ENCODE measurements around the gene TRERF1. TPM values are rescaled to one million over a fixed set of nuclear protein-coding genes. Genes with fewer than 3 reads are reported as not detected.

Gene TRERF1
- total RNA-seq, 5 donors from 2014 or later (not counting 1 experiment from before 2014, with no cell fraction given): 20.5 to 52.2 (median 25.6) TPM

DNA sequence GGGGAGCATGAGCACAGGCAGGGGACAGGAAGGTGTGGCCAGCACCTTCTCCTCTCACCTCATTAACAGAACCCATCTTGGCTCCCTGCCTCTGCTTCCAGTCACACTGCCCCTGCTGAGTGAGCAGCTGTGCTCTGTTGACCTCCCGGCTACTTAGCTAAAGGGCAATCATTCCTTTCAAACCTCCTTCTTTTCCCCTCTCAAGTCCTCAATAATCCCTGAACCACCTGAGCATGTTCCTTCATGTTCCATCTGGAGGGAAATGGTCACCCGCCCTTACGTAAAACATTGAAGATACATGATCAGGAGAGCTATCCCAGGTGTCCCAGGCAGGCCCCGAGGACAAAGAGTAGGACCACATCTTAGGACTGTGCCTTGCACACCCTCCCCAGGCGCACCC lies 212.4 kb downstream of the TRERF1 start:
- Histone ChIP-seq H3K27ac (ENCODE audit: low read length) (no peak overlapping the region), H3K36me3 (ENCODE audit: control insufficient read depth in 2 of 2, extremely low read depth in 1 of 2, insufficient read depth in 1 of 2, low read length in 1 of 2) (peaks cover 4 to 61% of the 10 kb centered on the region in 2 donors), H3K9me3 (no peaks in the 10 kb centered on the region), H3K4me1 (ENCODE audit: control insufficient read depth in 1 of 2, extremely low read depth in 1 of 2, insufficient read depth in 2 of 2, low read length in 2 of 2) (no peaks in the 10 kb centered on the region), H3K4me3 (ENCODE audit: control insufficient read depth in 1 of 2, extremely low read depth in 1 of 2, low read length in 1 of 2) (no peak overlapping the region), H3K27me3 (replicated peaks in 1 of 2; ENCODE audit: control insufficient read depth in 2 of 2, extremely low read depth in 1 of 2, insufficient read depth in 2 of 2, low read length in 1 of 2) (no peaks in the 10 kb centered on the region)
- H3K36me3 Mint-ChIP-seq: peaks cover 39% of the 10 kb centered on the region
- WGBS (ENCODE audit: insufficient coverage): 100% methylated on average over 4 of the region's 5 CpGs
- ChIA-PET POLR2A (interaction anchor here in 1 of 2 donors (0.7 kb wide), 1 partner anchor 1238 kb away, joined by 3 read pairs; no protein-coding TSS in a partner anchor), CTCF (interaction anchor here in 1 of 2 donors (1.5 kb wide), 1 partner anchor 308 kb away, joined by 4 read pairs; no protein-coding TSS in a partner anchor)
- H3K9me3 Mint-ChIP-seq: no peaks in the 10 kb centered on the region
- DNase-seq: no peak
- no peak overlapping the region for H3K4me3 Mint-ChIP-seq
- ATAC-seq (replicated peaks in 1 of 4): no peak
- no peaks in the 10 kb centered on the region for H3K27me3 Mint-ChIP-seq
- peak overlapping the region in 1 of 2 donors; percentile 47 for H3K27ac Mint-ChIP-seq
- peaks cover 0 to 6% (median 0%) of the 10 kb centered on the region in 3 donors for H3K4me1 Mint-ChIP-seq

DNA sequence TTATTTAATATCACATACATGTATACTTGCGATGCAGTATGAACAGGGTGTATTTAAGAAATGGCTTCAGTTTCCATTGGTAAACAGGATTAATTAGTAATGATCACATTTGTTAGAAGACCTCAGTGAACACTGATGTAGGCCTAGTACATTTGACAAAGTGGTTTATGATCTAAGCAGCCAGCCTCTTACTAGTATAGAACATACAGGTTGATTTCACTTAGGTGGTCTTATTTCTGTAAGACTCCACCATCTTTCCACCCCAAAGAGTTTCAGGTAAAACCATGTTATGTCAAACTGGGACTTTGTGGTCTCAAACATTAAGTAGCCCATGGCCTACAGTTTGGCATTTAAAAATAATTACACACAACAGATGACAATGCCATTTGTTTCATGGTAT lies 213.9 kb downstream of the TRERF1 start:
- Histone ChIP-seq H3K27ac (ENCODE audit: low read length) (no peak overlapping the region), H3K4me3 (ENCODE audit: control insufficient read depth in 1 of 2, extremely low read depth in 1 of 2, low read length in 1 of 2) (no peak overlapping the region), H3K36me3 (ENCODE audit: control insufficient read depth in 2 of 2, extremely low read depth in 1 of 2, insufficient read depth in 1 of 2, low read length in 1 of 2) (peaks cover 5 to 62% of the 10 kb centered on the region in 2 donors), H3K9me3 (no peaks in the 10 kb centered on the region), H3K4me1 (ENCODE audit: control insufficient read depth in 1 of 2, extremely low read depth in 1 of 2, insufficient read depth in 2 of 2, low read length in 2 of 2) (no peaks in the 10 kb centered on the region), H3K27me3 (replicated peaks in 1 of 2; ENCODE audit: control insufficient read depth in 2 of 2, extremely low read depth in 1 of 2, insufficient read depth in 2 of 2, low read length in 1 of 2) (no peaks in the 10 kb centered on the region)
- H3K9me3 Mint-ChIP-seq: no peaks in the 10 kb centered on the region
- CTCF ChIA-PET: no interaction called here
- ATAC-seq (replicated peaks in 1 of 4) (no peak), DNase-seq (no peak)
- H3K27ac Mint-ChIP-seq: peak overlapping the region in 1 of 2 donors; percentile 56
- WGBS (ENCODE audit: insufficient coverage): no CpG with 5 or more reads among the region's 1 CpG
- H3K4me1 Mint-ChIP-seq: peaks cover 0 to 6% (median 0%) of the 10 kb centered on the region in 3 donors
- peaks cover 38% of the 10 kb centered on the region for H3K36me3 Mint-ChIP-seq
- POLR2A ChIA-PET: no interaction called here
- H3K4me3 Mint-ChIP-seq: no peak overlapping the region
- H3K27me3 Mint-ChIP-seq: no peaks in the 10 kb centered on the region

DNA sequence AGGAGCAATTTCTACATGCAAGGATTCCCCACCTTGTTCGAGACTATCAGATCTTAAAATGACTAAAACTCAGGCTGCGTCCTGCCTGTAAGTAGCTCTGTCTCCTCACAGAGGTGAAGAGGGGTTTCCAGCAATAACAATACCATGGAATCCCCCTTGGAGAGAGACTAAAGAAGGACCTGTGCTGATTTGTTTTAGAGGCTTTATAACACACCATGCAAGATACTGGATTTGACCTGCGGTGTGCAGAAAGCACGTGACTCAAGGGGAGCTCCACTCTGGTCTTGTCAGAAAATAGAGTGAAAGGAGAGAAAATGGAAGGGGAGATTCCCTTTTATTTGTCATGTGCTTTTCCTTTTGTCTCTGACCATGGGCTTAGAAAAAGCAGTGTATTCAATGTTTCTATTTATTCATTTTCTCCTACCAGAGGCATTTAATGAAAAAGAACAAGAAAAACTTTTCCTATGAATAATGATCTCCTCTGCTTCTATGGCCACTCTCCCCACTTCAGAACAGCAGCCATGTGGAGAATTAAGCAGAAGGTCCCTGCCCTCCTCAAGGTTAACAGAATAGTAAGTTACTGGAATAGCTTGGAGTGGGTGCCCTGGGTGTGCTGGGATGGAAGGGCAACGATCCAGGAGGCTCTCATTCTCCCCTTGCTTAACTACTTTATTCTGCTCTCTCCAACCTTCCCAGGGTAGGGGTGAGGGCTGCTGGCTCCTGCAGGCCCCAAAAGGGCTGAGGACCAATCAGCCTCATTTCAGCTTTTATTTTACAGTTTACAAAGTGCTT lies 214.8 kb downstream of the TRERF1 start:
- H3K4me3 Mint-ChIP-seq: no peak overlapping the region
- H3K4me3 ChIP-seq (ENCODE audit: control insufficient read depth in 1 of 2, extremely low read depth in 1 of 2, low read length in 1 of 2): no peak overlapping the region
- peaks cover 6 to 60% of the 10 kb centered on the region in 2 donors for H3K36me3 ChIP-seq (ENCODE audit: control insufficient read depth in 2 of 2, extremely low read depth in 1 of 2, insufficient read depth in 1 of 2, low read length in 1 of 2)
- no peaks in the 10 kb centered on the region for H3K9me3 Mint-ChIP-seq
- H3K27ac Mint-ChIP-seq: peak overlapping the region; percentile 52 to 58
- no peaks in the 10 kb centered on the region for H3K27me3 ChIP-seq (replicated peaks in 1 of 2; ENCODE audit: control insufficient read depth in 2 of 2, extremely low read depth in 1 of 2, insufficient read depth in 2 of 2, low read length in 1 of 2)
- no peak for DNase-seq
- H3K36me3 Mint-ChIP-seq: peaks cover 37% of the 10 kb centered on the region
- no peaks in the 10 kb centered on the region for H3K9me3 ChIP-seq
- no peak for ATAC-seq (replicated peaks in 1 of 4)
- H3K27ac ChIP-seq (ENCODE audit: low read length): no peak overlapping the region
- H3K4me1 ChIP-seq (ENCODE audit: control insufficient read depth in 1 of 2, extremely low read depth in 1 of 2, insufficient read depth in 2 of 2, low read length in 2 of 2): no peaks in the 10 kb centered on the region
- ChIA-PET CTCF (interaction anchor here in 1 of 2 donors (1.2 kb wide), 1 partner anchor 311 kb away, joined by 4 read pairs; no protein-coding TSS in a partner anchor), POLR2A (no interaction called here)
- no peaks in the 10 kb centered on the region for H3K27me3 Mint-ChIP-seq
- WGBS (ENCODE audit: insufficient coverage): no CpG with 5 or more reads among the region's 5 CpGs
- H3K4me1 Mint-ChIP-seq: peaks cover 0 to 6% (median 0%) of the 10 kb centered on the region in 3 donors

DNA sequence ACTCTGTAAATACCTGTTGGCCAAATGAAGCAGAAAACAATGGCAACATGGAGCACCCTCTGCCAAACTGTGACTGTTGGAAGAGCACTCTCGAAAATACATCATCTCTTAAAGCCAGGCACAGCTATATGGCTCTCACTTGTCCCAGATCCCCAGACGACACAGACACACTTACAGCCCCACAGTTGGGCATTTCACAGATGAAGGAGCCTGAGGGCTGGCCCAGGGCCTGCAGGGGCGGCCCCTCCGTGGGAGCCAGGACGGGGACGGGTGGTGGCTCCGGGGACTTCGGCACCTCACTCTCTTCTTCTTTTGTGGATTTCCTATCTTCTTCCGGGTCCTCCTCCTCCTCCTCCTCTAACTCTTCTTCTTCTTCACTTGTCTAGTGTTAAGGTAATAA lies 215.7 kb downstream of the TRERF1 start:
- H3K4me3 Mint-ChIP-seq: no peak overlapping the region
- no peaks in the 10 kb centered on the region for H3K9me3 Mint-ChIP-seq
- DNase-seq: no peak
- H3K36me3 ChIP-seq (ENCODE audit: control insufficient read depth in 2 of 2, extremely low read depth in 1 of 2, insufficient read depth in 1 of 2, low read length in 1 of 2): peaks cover 4 to 61% of the 10 kb centered on the region in 2 donors
- ATAC-seq (replicated peaks in 1 of 4): no peak
- no peaks in the 10 kb centered on the region for H3K27me3 Mint-ChIP-seq
- H3K4me1 ChIP-seq (ENCODE audit: control insufficient read depth in 1 of 2, extremely low read depth in 1 of 2, insufficient read depth in 2 of 2, low read length in 2 of 2): no peaks in the 10 kb centered on the region
- H3K36me3 Mint-ChIP-seq: peaks cover 38% of the 10 kb centered on the region
- CTCF ChIA-PET: no interaction called here
- H3K27me3 ChIP-seq (replicated peaks in 1 of 2; ENCODE audit: control insufficient read depth in 2 of 2, extremely low read depth in 1 of 2, insufficient read depth in 2 of 2, low read length in 1 of 2): no peaks in the 10 kb centered on the region
- POLR2A ChIA-PET: no interaction called here
- H3K4me3 ChIP-seq (ENCODE audit: control insufficient read depth in 1 of 2, extremely low read depth in 1 of 2, low read length in 1 of 2): no peak overlapping the region
- 93% methylated on average over 2 of the region's 9 CpGs for WGBS (ENCODE audit: insufficient coverage)
- no peak overlapping the region for H3K27ac ChIP-seq (ENCODE audit: low read length)
- no peaks in the 10 kb centered on the region for H3K9me3 ChIP-seq
- H3K4me1 Mint-ChIP-seq: peaks cover 0 to 6% (median 0%) of the 10 kb centered on the region in 3 donors
- H3K27ac Mint-ChIP-seq: peak overlapping the region in 1 of 2 donors; percentile 31

DNA sequence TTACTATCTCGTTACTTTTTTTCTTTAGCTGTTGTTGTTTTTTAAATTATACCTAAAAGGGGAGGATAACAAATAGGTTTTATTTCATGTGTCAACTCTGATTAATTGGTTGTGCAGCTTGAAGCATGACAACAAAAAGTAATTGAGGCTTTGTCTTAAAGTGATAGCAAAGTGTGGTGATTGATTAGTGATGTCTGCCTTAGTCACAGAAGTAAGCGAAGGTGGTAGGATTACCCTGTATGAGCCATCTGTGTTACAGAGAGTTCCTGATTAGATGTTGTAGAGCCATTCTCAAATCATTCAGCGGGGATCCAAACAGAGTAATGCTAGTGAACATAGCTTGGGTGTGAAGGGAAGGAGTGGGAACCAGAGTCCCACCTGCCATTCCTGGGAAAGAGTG lies 219.7 kb downstream of the TRERF1 start:
- 91% methylated on average over 2 of the region's 3 CpGs for WGBS (ENCODE audit: insufficient coverage)
- DNase-seq (no peak), ATAC-seq (replicated peaks in 1 of 4) (no peak)
- H3K9me3 Mint-ChIP-seq: no peaks in the 10 kb centered on the region
- H3K9me3 ChIP-seq: no peaks in the 10 kb centered on the region
- H3K27ac ChIP-seq (ENCODE audit: low read length): no peak overlapping the region
- no peak overlapping the region for H3K4me3 ChIP-seq (ENCODE audit: control insufficient read depth in 1 of 2, extremely low read depth in 1 of 2, low read length in 1 of 2)
- POLR2A ChIA-PET: no interaction called here
- H3K27me3 ChIP-seq (replicated peaks in 1 of 2; ENCODE audit: control insufficient read depth in 2 of 2, extremely low read depth in 1 of 2, insufficient read depth in 2 of 2, low read length in 1 of 2): no peaks in the 10 kb centered on the region
- no peaks in the 10 kb centered on the region for H3K4me1 ChIP-seq (ENCODE audit: control insufficient read depth in 1 of 2, extremely low read depth in 1 of 2, insufficient read depth in 2 of 2, low read length in 2 of 2)
- H3K27ac Mint-ChIP-seq: peak overlapping the region in 1 of 2 donors; percentile 12
- H3K4me1 Mint-ChIP-seq: no peaks in the 10 kb centered on the region
- H3K4me3 Mint-ChIP-seq: no peak overlapping the region
- CTCF ChIA-PET: interaction anchor here in 1 of 2 donors (0.7 kb wide), 1 partner anchor 25 kb away, joined by 3 read pairs; no protein-coding TSS in a partner anchor
- H3K36me3 ChIP-seq (ENCODE audit: control insufficient read depth in 2 of 2, extremely low read depth in 1 of 2, insufficient read depth in 1 of 2, low read length in 1 of 2): peaks cover 12 to 65% of the 10 kb centered on the region in 2 donors
- peaks cover 44% of the 10 kb centered on the region for H3K36me3 Mint-ChIP-seq
- no peaks in the 10 kb centered on the region for H3K27me3 Mint-ChIP-seq

DNA sequence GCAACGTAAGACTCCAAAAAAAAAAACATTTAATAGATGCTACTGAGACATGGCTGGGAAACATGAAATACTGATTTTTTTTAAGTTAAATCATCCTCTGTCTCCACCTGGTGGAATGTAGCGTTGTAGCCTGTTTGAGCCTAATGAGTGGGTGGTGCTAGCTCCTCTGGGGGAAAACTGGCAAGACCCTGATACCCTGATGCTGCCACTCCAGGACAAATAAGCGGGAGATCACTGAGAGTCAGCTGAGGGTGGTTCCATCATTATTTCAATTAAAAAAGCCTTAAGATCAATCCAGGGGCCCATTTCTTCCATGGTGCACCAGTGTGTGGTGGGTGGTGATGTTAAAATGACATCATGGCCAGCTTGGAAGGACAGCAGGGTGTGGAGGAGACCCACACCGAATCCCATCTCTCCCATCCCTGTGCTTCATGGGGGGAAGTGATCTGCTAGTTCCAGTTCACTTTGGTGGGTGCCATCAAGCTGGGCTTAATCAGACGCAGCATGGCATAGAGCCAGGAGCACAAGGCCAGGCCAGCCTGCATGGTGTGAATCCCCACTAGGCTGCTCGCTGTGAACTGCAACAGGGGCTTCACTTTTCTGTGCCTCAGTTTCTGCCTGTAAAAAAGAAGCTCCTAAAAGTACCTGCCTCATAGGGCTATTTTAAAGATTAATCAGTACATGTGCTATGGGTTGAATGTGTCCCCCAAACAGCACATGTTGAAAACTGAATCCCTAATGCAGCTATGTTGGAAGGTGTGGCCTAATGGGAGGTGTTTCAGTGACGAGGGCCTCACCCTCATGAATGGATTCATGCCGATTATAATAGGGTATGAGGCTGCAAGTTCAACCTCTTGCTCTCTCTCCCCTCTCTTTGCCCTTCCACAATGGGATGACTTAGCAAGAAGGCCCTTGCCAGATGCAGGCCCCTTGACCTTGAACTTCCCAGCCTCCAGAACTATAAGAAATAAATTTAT lies 221.1 kb downstream of the TRERF1 start:
- no peak overlapping the region for H3K27ac ChIP-seq (ENCODE audit: low read length)
- peaks cover 33% of the 10 kb centered on the region for H3K36me3 Mint-ChIP-seq
- no peaks in the 10 kb centered on the region for H3K9me3 ChIP-seq
- H3K27ac Mint-ChIP-seq: peak overlapping the region in 1 of 2 donors; percentile 23
- ATAC-seq (replicated peaks in 1 of 4) (no peak), DNase-seq (no peak)
- WGBS (ENCODE audit: insufficient coverage): 94% methylated on average over 3 of the region's 8 CpGs
- no peaks in the 10 kb centered on the region for H3K9me3 Mint-ChIP-seq
- peaks cover 12 to 54% of the 10 kb centered on the region in 2 donors for H3K36me3 ChIP-seq (ENCODE audit: control insufficient read depth in 2 of 2, extremely low read depth in 1 of 2, insufficient read depth in 1 of 2, low read length in 1 of 2)
- no peaks in the 10 kb centered on the region for H3K4me1 ChIP-seq (ENCODE audit: control insufficient read depth in 1 of 2, extremely low read depth in 1 of 2, insufficient read depth in 2 of 2, low read length in 2 of 2)
- POLR2A ChIA-PET: no interaction called here
- no peaks in the 10 kb centered on the region for H3K4me1 Mint-ChIP-seq
- CTCF ChIA-PET: interaction anchor here in 1 of 2 donors (0.7 kb wide), 1 partner anchor 429 kb away, joined by 3 read pairs; no protein-coding TSS in a partner anchor
- H3K27me3 ChIP-seq (replicated peaks in 1 of 2; ENCODE audit: control insufficient read depth in 2 of 2, extremely low read depth in 1 of 2, insufficient read depth in 2 of 2, low read length in 1 of 2): no peaks in the 10 kb centered on the region
- no peaks in the 10 kb centered on the region for H3K27me3 Mint-ChIP-seq
- H3K4me3 ChIP-seq (ENCODE audit: control insufficient read depth in 1 of 2, extremely low read depth in 1 of 2, low read length in 1 of 2): no peak overlapping the region
- H3K4me3 Mint-ChIP-seq: no peak overlapping the region
